Hepatocyte (in vitro differentiated cells): ENCODE data around the gene ITPR1.

Experiments
- CTCF ChIP-seq: fragments of 200-600 bp; sonication (generic); IDR thresholded peaks from 2 replicates; pipeline ENCODE4 v1.5.1; 2016; ENCODE audit warnings: antibody characterized with exemption, mild to moderate bottlenecking; ENCODE audit not compliant: poor library complexity
- EZH2 ChIP-seq: fragments of 200-600 bp; sonication (generic); IDR thresholded peaks from 2 replicates; pipeline ENCODE4 v1.6.1; 2016; ENCODE audit warnings: antibody characterized with exemption, mild to moderate bottlenecking, borderline replicate concordance

- TF ChIP-seq CTCF (no peak), EZH2 (no peak)
Observed at GRCh38 chr3:4732925-4733324, 239.8 kb downstream of the ITPR1 start.
